GM10266 (cell line): ENCODE results near the gene TM9SF1.
A peak's percentile ranks its signal among the peaks of the same experiment; 100 is the strongest.

Experiments
- DNase-seq: peaks from one replicate; pipeline ENCODE4 v3.0.0; 2012; ENCODE audit errors: extremely low spot score
- CTCF ChIP-seq: IDR thresholded peaks from 2 replicates; pipeline ENCODE4 v1.5.1; 2012; ENCODE audit warnings: mild to moderate bottlenecking, low read depth; ENCODE audit not compliant: control insufficient read depth, insufficient read depth; ENCODE audit errors: missing control alignments

The TM9SF1 gene

GRCh38 chr14:24195186-24196070 lies at the start of gene TM9SF1:
Gene TM9SF1, minus strand, starts transcription at chr14:24195441. Its CDS starts 422 bp downstream, at chr14:24195019.
- DNase-seq = peak; percentile 92
- no peak for TF ChIP-seq CTCF

- no peak for DNase-seq
- no peak for TF ChIP-seq CTCF
These were observed 48.1 kb upstream of the TM9SF1 start for GRCh38 chr14:24243336-24243836.

GRCh38 chr14:24241829-24242443 lies 46.7 kb upstream of the TM9SF1 start:
- peak; percentile 89 for DNase-seq
- TF ChIP-seq CTCF = peak; percentile 10

GRCh38 chr14:24240110-24240918 lies 45.1 kb upstream of the TM9SF1 start:
- TF ChIP-seq CTCF = no peak
- no peak for DNase-seq

- TF ChIP-seq CTCF = no peak
- DNase-seq = no peak
These were observed 43.3 kb upstream of the TM9SF1 start for GRCh38 chr14:24238527-24239037.

- no peak for DNase-seq
- TF ChIP-seq CTCF = no peak
These were observed 42.9 kb upstream of the TM9SF1 start for GRCh38 chr14:24238123-24238522.
